GM12878 (cell line): ENCODE measurements around the gene SPIRE1. TPM values are rescaled to one million over a fixed set of nuclear protein-coding genes. Genes with fewer than 3 reads are reported as not detected.

Experiments
- ATAC-seq: fragments of 200-7000 bp; cut with Tn5 transposase; 3 replicates; pipeline ENCODE4 v1.9.1; 2020; ENCODE audit warnings: mild to moderate bottlenecking, moderate library complexity
- BruUV-seq: library from RNA; stranded (reverse); fragments of 400-500 nt; replicated peaks from 2 replicates; lab custom pipeline; 2021; lab: Mats Ljungman, UMichigan
- CTCF ChIA-PET: fragments of 300-600 bp; sonication (Branson Sonifier 250); formaldehyde crosslinking; extraction: SDS; loops from one replicate; lab custom pipeline; 2021; ENCODE audit warnings: inconsistent platforms; lab: Yijun Ruan, JAX
- POLR2A ChIA-PET: fragments of 350-600 bp; formaldehyde crosslinking; extraction: SDS; loops from one replicate; lab custom pipeline; 2021; ENCODE audit warnings: inconsistent platforms; lab: Charles Lee
- RAD21 ChIA-PET: fragments of 300-600 bp; sonication (Branson Sonifier 250); formaldehyde crosslinking; loops from one replicate; lab custom pipeline; 2023; ENCODE audit warnings: antibody characterized with exemption; ENCODE audit not compliant: unreplicated experiment; lab: Charles Lee
- SMC1A ChIA-PET: fragments of 300-600 bp; sonication (Branson Sonifier 250); formaldehyde crosslinking; loops from one replicate; lab custom pipeline; 2023; ENCODE audit not compliant: unreplicated experiment, uncharacterized antibody; lab: Charles Lee
- DNase-seq: peaks from one replicate; pipeline ENCODE4 v3.0.0-alpha.2; 2011; ENCODE audit warnings: low read depth, low spot score
- FAIRE-seq: peaks from 3 replicates; lab custom pipeline; 2011; peaks lifted over from hg19 to GRCh38; lab: Jason Lieb, UNC
- H2AFZ ChIP-seq: 2 replicates; pipeline ENCODE4 v1.6.0; 2011; ENCODE audit warnings: low read depth, low read length, control low read depth; ENCODE audit not compliant: control insufficient read depth
- H3K27ac ChIP-seq: 2 replicates; pipeline ENCODE4 v1.5.1; 2011; ENCODE audit warnings: control low read depth; ENCODE audit not compliant: control insufficient read depth, insufficient read depth
- H3K27me3 ChIP-seq, 2 experiments: replicated peaks in 1 of 2; 2 replicates each; pipeline versions ENCODE4 v1.6.0 to v1.6.1; 2011; ENCODE audit warnings: low read length in 1 of 2; ENCODE audit not compliant: control insufficient read depth in 2 of 2, insufficient read depth in 2 of 2
- H3K36me3 ChIP-seq, 2 experiments: 2 replicates each; pipeline ENCODE4 v1.5.1; 2011; ENCODE audit warnings: low read length in 1 of 2; ENCODE audit not compliant: control insufficient read depth in 2 of 2, insufficient read depth in 2 of 2
- H3K4me1 ChIP-seq: 2 replicates; pipeline ENCODE4 v1.6.1; 2011; ENCODE audit warnings: mild to moderate bottlenecking, low read length, moderate library complexity, mixed read lengths; ENCODE audit not compliant: control insufficient read depth, insufficient read depth
- H3K4me2 ChIP-seq: 2 replicates; pipeline ENCODE4 v1.6.0; 2011; ENCODE audit warnings: control low read depth; ENCODE audit not compliant: control insufficient read depth, insufficient read depth
- H3K4me3 ChIP-seq: fragments of 200-600 bp; sonication (generic); 2 replicates; pipeline ENCODE4 v1.5.1; 2016
- H3K79me2 ChIP-seq: 2 replicates; pipeline ENCODE4 v1.6.0; 2011; ENCODE audit warnings: low read length; ENCODE audit not compliant: control insufficient read depth, insufficient read depth
- H3K9ac ChIP-seq: 2 replicates; pipeline ENCODE4 v1.8.0; 2011; ENCODE audit warnings: low read length, control low read depth, mixed read lengths; ENCODE audit not compliant: control insufficient read depth, insufficient read depth
- H3K9me3 ChIP-seq: replicated peaks from 3 replicates; pipeline ENCODE4 v1.5.1; 2011; ENCODE audit warnings: mild to moderate bottlenecking, low read length; ENCODE audit not compliant: control insufficient read depth, insufficient read depth
- H4K20me1 ChIP-seq: 2 replicates; pipeline ENCODE4 v1.6.0; 2011; ENCODE audit not compliant: control insufficient read depth, insufficient read depth
- ASH2L ChIP-seq: fragments of 300-600, 200-600 bp; sonication (generic); IDR thresholded peaks from 2 replicates; pipeline ENCODE4 v1.6.1; 2017; ENCODE audit warnings: low read depth, mild to moderate bottlenecking, borderline replicate concordance
- EED ChIP-seq: sonication (generic); IDR thresholded peaks from 2 replicates; pipeline ENCODE4 v1.6.1; 2016; ENCODE audit warnings: antibody characterized with exemption, low read depth
- GATAD2B ChIP-seq: fragments of 450-650 bp; conservative IDR thresholded peaks from 2 replicates; pipeline ENCODE4 v1.6.1; 2017; ENCODE audit warnings: low read depth, mild to moderate bottlenecking, moderate library complexity
- NR2C1 ChIP-seq: fragments of 450-650 bp; IDR thresholded peaks from 2 replicates; pipeline ENCODE4 v1.6.1; 2017; ENCODE audit warnings: antibody characterized with exemption, mild to moderate bottlenecking, moderate library complexity
- PAX5 ChIP-seq: IDR thresholded peaks from 2 replicates; pipeline ENCODE4 v1.6.1; 2011; ENCODE audit warnings: low read depth, low read length, borderline replicate concordance
- ZBTB11 ChIP-seq: fragments of 450-650 bp; formaldehyde crosslinking; IDR thresholded peaks from 2 replicates; pipeline ENCODE4 v1.5.0; 2022; ENCODE audit warnings: mild to moderate bottlenecking, missing genetic modification characterization
- in situ Hi-C: fragments of 300-500 bp; cut with MboI; formaldehyde crosslinking; loops from 9 replicates; pipeline ENCODE4 v1.14.3; 2018; ENCODE audit warnings: mixed read lengths
- intact Hi-C: fragments of 100-400 bp; cut with micrococcal nuclease; formaldehyde crosslinking; loops from one replicate; pipeline ENCODE4 v1.14.2; 2022; ENCODE audit not compliant: unreplicated experiment
- polyA plus RNA-seq, 11 experiments: library from polyadenylated mRNA; depleted of rRNA in 4 of 11; unstranded in 6 of 11; stranded (reverse) in 5 of 11; fragments of >200 nt; fragmentation: Nextera tagmentation in 4 of 11; fragmentation: Illumina TruSeq in 1 of 11; extraction: Ambion mirVana in 4 of 11; extraction: Trizol in 1 of 11; gene quantifications; 1 replicate in 1 of 11; 2 replicates in 10 of 11; pipeline versions ENCODE4 v1.2.1 to v1.2.3, GENCODE V29; 2011 to 2016; ENCODE audit warnings: inconsistent platforms in 2 of 11, missing spikeins in 2 of 11, low read depth in 1 of 11
- total RNA-seq, 4 experiments: library from RNA; depleted of rRNA in 3 of 4; stranded (reverse); fragments of >200 nt in 3 of 4; fragmentation: Illumina TruSeq in 1 of 4; extraction: Trizol in 1 of 4; gene quantifications; 2 replicates each; pipeline versions ENCODE4 v1.2.1 to v1.2.3, GENCODE V29; 2013 to 2021

SPIRE1 gene
- total and polyA plus RNA-seq, 10 of the 15 experiments (the other 5 are each of a cell fraction or from before 2014, with no cell fraction given): 0.18 to 9.2 (median 4.3) TPM

- TF ChIP-seq ZBTB11 (CRISPR knock-in tag): no peak
- no peak for TF ChIP-seq GATAD2B
Observed at GRCh38 chr18:12597760-12598159, 60.1 kb downstream of the SPIRE1 start (continued).

GRCh38 chr18:12595571-12596255 is 62.2 kb downstream of the SPIRE1 start:
- Histone ChIP-seq H3K27me3 (no peaks in the 10 kb centered on the region; a peak in 1 of 4 replicates), H3K9me3 (no peaks in the 10 kb centered on the region), H3K79me2 (no peaks in the 10 kb centered on the region), H3K4me3 (no peak overlapping the region), H3K36me3 (no peaks in the 10 kb centered on the region), H3K9ac (no peak overlapping the region), H2AFZ (no peak overlapping the region), H3K4me2 (no peak overlapping the region), H3K4me1 (no peaks in the 10 kb centered on the region), H4K20me1 (no peaks in the 10 kb centered on the region), H3K27ac (no peak overlapping the region)
- no peak for DNase-seq
- no TSS peak for BruUV-seq
- no peak for TF ChIP-seq EED
- TF ChIP-seq ASH2L: no peak
- TF ChIP-seq PAX5: no peak
- TF ChIP-seq NR2C1: no peak
- intact Hi-C loops: loop anchor here (5.0 kb wide), 1 partner anchor 57 kb away; no protein-coding TSS in a partner anchor
- ChIA-PET RAD21 (no interaction called here), CTCF (no interaction called here), POLR2A (no interaction called here), SMC1A (no interaction called here)
- FAIRE-seq: no peak
- in situ Hi-C loops: no loop called here
- ATAC-seq: no peak
